CMK (cell line): Measurements from ENCODE around the gene SSB.
"Not testable (repeated sequence)": the region's sequence is repeated elsewhere in the genome, so short reads cannot be mapped to it uniquely, and the experiment has no call there.

ENCODE experiments used
- DNase-seq: peaks from one replicate; pipeline ENCODE4 v3.0.0-alpha.2; 2010; ENCODE audit warnings: low read depth

Gene SSB

GRCh38 chr2:169782513-169782912 is 16.2 kb upstream of the SSB start:
- DNase-seq, result no peak

- no peak for DNase-seq
These were observed 8.1 kb upstream of the SSB start for GRCh38 chr2:169790581-169790980.

- DNase-seq, result no peak
These were observed 3.5 kb upstream of the SSB start for GRCh38 chr2:169795181-169795580.

- no peak for DNase-seq
These were observed 2.2 kb upstream of the SSB start for GRCh38 chr2:169796441-169796840.

- no peak for DNase-seq
These were observed 1.1 kb upstream of the SSB start for GRCh38 chr2:169797601-169798000.

- DNase-seq, result no peak
These were observed 314 bp upstream of the SSB start for GRCh38 chr2:169798397-169798717.

- DNase-seq, result no peak
These were observed 4.8 kb downstream of the SSB start for GRCh38 chr2:169803480-169803879.

GRCh38 chr2:169806586-169806985 is 7.9 kb downstream of the SSB start:
- DNase-seq, result no peak

GRCh38 chr2:169808221-169808620 is 9.6 kb downstream of the SSB start:
- no peak for DNase-seq

- no peak for DNase-seq
These were observed 17.2 kb downstream of the SSB start for GRCh38 chr2:169815849-169816248.

GRCh38 chr2:169816961-169817360 is 18.3 kb downstream of the SSB start:
- not testable (repeated sequence) for DNase-seq

GRCh38 chr2:169817369-169817768 is 18.7 kb downstream of the SSB start:
- DNase-seq, result not testable (repeated sequence)

- DNase-seq, result no peak
These were observed 19.6 kb downstream of the SSB start for GRCh38 chr2:169818241-169818640.

- no peak for DNase-seq
These were observed 20.4 kb downstream of the SSB start for GRCh38 chr2:169819106-169819505.

- not testable (repeated sequence) for DNase-seq
These were observed 21.4 kb downstream of the SSB start for GRCh38 chr2:169820101-169820500.

- no peak for DNase-seq
These were observed 23.4 kb downstream of the SSB start for GRCh38 chr2:169822036-169822435.

GRCh38 chr2:169822785-169823392 is 24.2 kb downstream of the SSB start:
- no peak for DNase-seq

GRCh38 chr2:169823996-169824372 is 25.3 kb downstream of the SSB start:
- DNase-seq, result no peak

- DNase-seq, result peak; percentile 56
These were observed 26.0 kb downstream of the SSB start, which contains the start of gene METTL5 for GRCh38 chr2:169824373-169825333. Gene METTL5, minus strand, starts transcription at chr2:169824905. Its CDS starts 308 bp downstream, at chr2:169824597.

GRCh38 chr2:169827272-169828140 is 28.8 kb downstream of the SSB start, which contains the start of gene UBR3:
Gene UBR3, plus strand, starts transcription at chr2:169827454. Its CDS starts 54 bp downstream, at chr2:169827508.
- peak; percentile 87 for DNase-seq

GRCh38 chr2:169828141-169828811 is 29.6 kb downstream of the SSB start:
- DNase-seq, result no peak

GRCh38 chr2:169834401-169834800 is 35.7 kb downstream of the SSB start:
- DNase-seq, result no peak
